ENCODE results near the gene PIGH.

PIGH gene

GRCh38 chr14:67567654-67568053 is 32.4 kb downstream of the PIGH start:
- ChIA-PET CTCF (interaction anchor here (0.5 to 0.7 kb wide), 2 partner anchors 8 to 140 kb away, joined by 3 to 7 read pairs; no protein-coding TSS in a partner anchor), POLR2A (ENCODE audit: low non-redundant PET) (no interaction called here)
- TF ChIP-seq, protein P1, sequence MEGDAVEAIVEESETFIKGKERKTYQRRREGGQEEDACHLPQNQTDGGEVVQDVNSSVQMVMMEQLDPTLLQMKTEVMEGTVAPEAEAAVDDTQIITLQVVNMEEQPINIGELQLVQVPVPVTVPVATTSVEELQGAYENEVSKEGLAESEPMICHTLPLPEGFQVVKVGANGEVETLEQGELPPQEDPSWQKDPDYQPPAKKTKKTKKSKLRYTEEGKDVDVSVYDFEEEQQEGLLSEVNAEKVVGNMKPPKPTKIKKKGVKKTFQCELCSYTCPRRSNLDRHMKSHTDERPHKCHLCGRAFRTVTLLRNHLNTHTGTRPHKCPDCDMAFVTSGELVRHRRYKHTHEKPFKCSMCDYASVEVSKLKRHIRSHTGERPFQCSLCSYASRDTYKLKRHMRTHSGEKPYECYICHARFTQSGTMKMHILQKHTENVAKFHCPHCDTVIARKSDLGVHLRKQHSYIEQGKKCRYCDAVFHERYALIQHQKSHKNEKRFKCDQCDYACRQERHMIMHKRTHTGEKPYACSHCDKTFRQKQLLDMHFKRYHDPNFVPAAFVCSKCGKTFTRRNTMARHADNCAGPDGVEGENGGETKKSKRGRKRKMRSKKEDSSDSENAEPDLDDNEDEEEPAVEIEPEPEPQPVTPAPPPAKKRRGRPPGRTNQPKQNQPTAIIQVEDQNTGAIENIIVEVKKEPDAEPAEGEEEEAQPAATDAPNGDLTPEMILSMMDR (conservative IDR thresholded peaks at IDR 0.05; ENCODE audit: low read depth): no peak
- DNase-seq (ENCODE audit: low spot score): no peak
- H3K27ac ChIP-seq: peak overlapping the region; percentile 52; the same call in 1 of the 2 replicates

GRCh38 chr14:67566908-67567307 is 33.2 kb downstream of the PIGH start:
- ChIA-PET CTCF (interaction anchor here (0.6 to 0.7 kb wide), 4 partner anchors 40 to 139 kb away, joined by 3 to 7 read pairs (median 4); no protein-coding TSS in a partner anchor), POLR2A (ENCODE audit: low non-redundant PET) (no interaction called here)
- TF ChIP-seq, protein P1 (conservative IDR thresholded peaks at IDR 0.05; ENCODE audit: low read depth): no peak
- peak overlapping the region; percentile 52; the same call in 1 of the 2 replicates for H3K27ac ChIP-seq
- DNase-seq (ENCODE audit: low spot score): no peak

- CTCF ChIA-PET: interaction anchor here (3.2 kb wide), 1 partner anchor 38 kb away, joined by 16 read pairs; no protein-coding TSS in a partner anchor
- POLR2A ChIA-PET (ENCODE audit: low non-redundant PET): no interaction called here
- TF ChIP-seq, protein P1 (conservative IDR thresholded peaks at IDR 0.05; ENCODE audit: low read depth): no peak
- DNase-seq (ENCODE audit: low spot score): no peak
- H3K27ac ChIP-seq: peak overlapping the region; percentile 69
Observed at GRCh38 chr14:67564236-67564635, 35.8 kb downstream of the PIGH start.

DNA sequence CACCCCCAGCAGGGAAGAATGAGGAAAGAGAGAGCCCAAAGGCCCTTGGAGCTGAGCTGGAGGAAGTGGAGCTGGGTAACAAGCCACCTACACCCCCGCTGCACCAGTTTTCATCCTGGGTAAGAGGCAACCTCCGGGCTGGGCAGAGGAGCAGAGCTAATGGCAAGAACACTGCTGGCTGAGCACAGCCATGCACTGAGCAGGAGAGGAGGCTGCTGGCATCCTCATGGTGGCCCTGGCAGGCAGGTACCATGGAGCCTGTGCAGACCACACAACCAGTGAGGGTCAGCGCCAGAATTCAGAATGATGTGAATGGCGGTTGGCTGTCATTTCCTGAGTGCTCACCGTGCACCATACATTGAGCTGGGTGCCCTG is 37.3 kb downstream of the PIGH start:
- no peak overlapping the region for H3K27ac ChIP-seq
- TF ChIP-seq, protein P1 (conservative IDR thresholded peaks at IDR 0.05; ENCODE audit: low read depth): no peak
- DNase-seq (ENCODE audit: low spot score): no peak
- ChIA-PET POLR2A (ENCODE audit: low non-redundant PET) (no interaction called here), CTCF (interaction anchor here (0.5 to 3.2 kb wide), 5 partner anchors 8 to 395 kb away, joined by 4 to 16 read pairs (median 6); no protein-coding TSS in a partner anchor)

DNA sequence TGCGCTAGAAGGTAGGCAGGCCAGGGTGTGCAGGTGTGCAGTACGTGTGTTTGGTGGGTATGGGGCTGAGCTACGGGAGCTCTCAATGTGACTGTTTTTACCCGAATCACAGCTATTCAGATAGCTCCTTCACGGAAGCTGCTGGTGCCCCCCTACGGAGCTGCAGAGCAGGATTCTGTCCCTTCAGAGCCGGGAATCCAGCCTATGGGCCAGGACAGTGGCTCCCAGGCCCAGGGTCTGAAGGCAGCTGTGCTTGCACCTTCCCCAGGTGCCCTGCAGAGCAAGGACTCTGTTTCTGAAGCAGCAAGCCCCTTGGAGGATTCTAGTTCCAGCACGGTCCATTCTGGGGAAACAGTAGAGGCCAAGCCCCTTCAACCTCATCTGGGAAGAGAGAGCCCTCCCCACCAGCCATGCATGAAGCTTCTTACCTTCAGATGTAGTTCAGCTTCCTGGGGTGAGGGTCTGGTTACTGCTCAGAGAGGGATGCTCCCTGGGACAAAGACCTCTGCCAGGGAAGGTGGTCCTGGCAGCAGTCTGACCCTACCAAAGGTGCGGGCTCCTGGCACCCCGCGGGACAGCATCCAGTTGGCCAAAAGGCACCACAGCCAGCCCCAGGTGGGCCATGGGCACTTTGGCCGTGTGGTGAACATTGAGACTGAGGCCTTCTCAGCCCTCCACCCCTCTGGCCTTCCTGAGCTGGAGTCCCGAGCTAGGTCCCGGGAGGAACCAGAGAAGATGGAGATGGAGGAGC is 37.9 kb downstream of the PIGH start:
- POLR2A ChIA-PET (ENCODE audit: low non-redundant PET): no interaction called here
- TF ChIP-seq, protein P1 (conservative IDR thresholded peaks at IDR 0.05; ENCODE audit: low read depth): no peak
- CTCF ChIA-PET: interaction anchor here (0.5 to 1.6 kb wide), 3 partner anchors 9 to 395 kb away, joined by 4 to 7 read pairs (median 6); no protein-coding TSS in a partner anchor
- H3K27ac ChIP-seq: no peak overlapping the region
- DNase-seq (ENCODE audit: low spot score): no peak

- POLR2A ChIA-PET (ENCODE audit: low non-redundant PET): no interaction called here
Observed at GRCh38 chr14:67559639-67560038, 40.4 kb downstream of the PIGH start.

More at GRCh38 chr14:67559639-67560038, 40.4 kb downstream of the PIGH start:
- H3K27ac ChIP-seq: no peak overlapping the region
- CTCF ChIA-PET: interaction anchor here (0.7 kb wide), 1 partner anchor 8 kb away, joined by 3 read pairs; no protein-coding TSS in a partner anchor
- TF ChIP-seq, protein P1 (conservative IDR thresholded peaks at IDR 0.05; ENCODE audit: low read depth): no peak
- no peak for DNase-seq (ENCODE audit: low spot score)

All from RWPE1 (cell line).